Transverse colon (tissue), 4 donors: Measurements from ENCODE around the gene STMN3. TPM values are rescaled to one million over a fixed set of nuclear protein-coding genes. Genes with fewer than 3 reads are reported as not detected.

Source experiments
- DNase-seq: peaks from one replicate; pipeline ENCODE4 v3.0.0-alpha.2; 2019
- H3K27ac ChIP-seq, 4 donors: fragments of 200-600 bp; sonication (generic); 2 replicates each; pipeline ENCODE4 v1.5.1; 2016 to 2018; ENCODE audit warnings: inconsistent platforms in 4 of 4
- H3K27me3 ChIP-seq: fragments of 200-600 bp; sonication (generic); 2 replicates; pipeline ENCODE4 v1.5.1; 2017; ENCODE audit warnings: inconsistent platforms
- H3K36me3 ChIP-seq, 4 donors: fragments of 200-600 bp; sonication (generic); 2 replicates each; pipeline ENCODE4 v1.5.1; 2017 to 2019; ENCODE audit warnings: inconsistent platforms in 4 of 4
- H3K4me1 ChIP-seq, 4 donors: fragments of 200-600 bp; sonication (generic); 2 replicates each; pipeline ENCODE4 v1.5.1; 2017 to 2020; ENCODE audit warnings: inconsistent platforms in 4 of 4
- H3K4me3 ChIP-seq, 4 donors: fragments of 200-600 bp; sonication (generic); 1 replicate in 1 of 4; 2 replicates in 3 of 4; pipeline versions ENCODE4 v1.5.1 to v1.6.1; 2017 to 2019; ENCODE audit warnings: inconsistent platforms in 4 of 4
- H3K9me3 ChIP-seq, 2 donors: fragments of 200-600 bp; sonication (generic); 2 replicates each; pipeline ENCODE4 v1.5.1; 2017 to 2019; ENCODE audit warnings: inconsistent platforms in 2 of 2
- CTCF ChIP-seq, 5 experiments: fragments of 200-600 bp in 3 of 5; fragments of 450-650 bp in 2 of 5; sonication (generic) in 3 of 5; IDR thresholded peaks; 1 replicate in 2 of 5; 2 replicates in 3 of 5; pipeline ENCODE4 v1.5.1; 2016 to 2017; ENCODE audit warnings: antibody characterized with exemption in 5 of 5, inconsistent platforms in 3 of 5, mild to moderate bottlenecking in 2 of 5, moderate library complexity in 1 of 5
- EP300 ChIP-seq: sonication (generic); formaldehyde crosslinking; IDR thresholded peaks from one replicate; pipeline ENCODE4 v1.6.1; 2017; ENCODE audit warnings: antibody characterized with exemption, low read depth
- POLR2A ChIP-seq: fragments of 450-650 bp; IDR thresholded peaks from one replicate; pipeline ENCODE4 v1.6.1; 2016; ENCODE audit warnings: antibody characterized with exemption, mild to moderate bottlenecking, moderate library complexity
- POLR2AphosphoS5 ChIP-seq, 3 donors: sonication (generic); formaldehyde crosslinking; IDR thresholded peaks; one replicate each; pipeline ENCODE4 v1.6.1; 2016; ENCODE audit warnings: antibody characterized with exemption in 3 of 3
- WGBS, 2 donors: methylation state at CpG; one replicate each; pipeline ENCODE4 v1.1.5; 2018; ENCODE audit warnings: low coverage in 1 of 2; 5-methylcytosine and 5-hydroxymethylcytosine counted together
- in situ Hi-C, 4 donors: fragments of 200-750 bp; cut with MboI; loops; one replicate each; pipeline versions ENCODE4 v1.15.0 to v1.15.1; 2017; ENCODE audit warnings: low sequenced_read_pairs in 3 of 4, low pct_ligation_motif_present in 1 of 4, low pct_unique_long_range_greater_than_20kb in 1 of 4
- intact Hi-C: fragments of 100-400 bp; cut with DNase I; formaldehyde crosslinking; loops from one replicate; pipeline ENCODE4 v1.15.1; 2023; ENCODE audit warnings: low total_unique reads
- total RNA-seq, 4 donors: library from RNA; depleted of rRNA; stranded (reverse); fragments of >200 nt; gene quantifications; one replicate each; pipeline ENCODE4 v1.1.0, GENCODE V29; 2016

The STMN3 gene
- total RNA-seq, 4 donors from 2014 or later = 0.75 to 7.1 (median 4.4) TPM

- TF ChIP-seq POLR2AphosphoS5 (IDR thresholded peaks at IDR 0.05) (no peak), CTCF (IDR thresholded peaks at IDR 0.05) (no peak), EP300 (no peak), POLR2A (no peak)
- no peak overlapping the region for H3K4me3 ChIP-seq
- no peaks in the 10 kb centered on the region for H3K27me3 ChIP-seq
- no peak overlapping the region for H3K27ac ChIP-seq
- 91% methylated on average over 18 of the region's 22 CpGs; no CpG with 5 or more reads in 1 of the 2 donors for WGBS, 2 donors
- DNase-seq = no peak
- no peaks in the 10 kb centered on the region for H3K9me3 ChIP-seq
- H3K4me1 ChIP-seq = peaks cover 3 to 4% (median 4%) of the 10 kb centered on the region in 4 donors
- H3K36me3 ChIP-seq = peaks cover 0 to 10% (median 0%) of the 10 kb centered on the region in 4 donors
- intact Hi-C loops = no loop called here
- in situ Hi-C loops = no loop called here
Observed at GRCh38 chr20:63664143-63664851, 11.1 kb upstream of the STMN3 start.

GRCh38 chr20:63663332-63664066 lies 10.3 kb upstream of the STMN3 start:
- intact Hi-C loops = no loop called here
- peaks cover 0 to 7% (median 0%) of the 10 kb centered on the region in 4 donors for H3K36me3 ChIP-seq

GRCh38 chr20:63662813-63663189 lies 9.6 kb upstream of the STMN3 start:
- Histone ChIP-seq H3K27ac (no peak overlapping the region), H3K27me3 (no peaks in the 10 kb centered on the region), H3K4me3 (no peak overlapping the region), H3K4me1 (peaks cover 6 to 11% (median 8%) of the 10 kb centered on the region in 4 donors), H3K9me3 (no peaks in the 10 kb centered on the region), H3K36me3 (peaks cover 0 to 7% (median 0%) of the 10 kb centered on the region in 4 donors)
- DNase-seq = no peak
- intact Hi-C loops = no loop called here
- WGBS, 2 donors = 84% methylated on average over 9 of the region's 9 CpGs; no CpG with 5 or more reads in 1 of the 2 donors
- in situ Hi-C loops = no loop called here
- TF ChIP-seq POLR2A (no peak), POLR2AphosphoS5 (IDR thresholded peaks at IDR 0.05) (no peak), CTCF (IDR thresholded peaks at IDR 0.05) (no peak), EP300 (no peak)

More at GRCh38 chr20:63663332-63664066, 10.3 kb upstream of the STMN3 start:
- Histone ChIP-seq H3K4me1 (peaks cover 6 to 9% (median 7%) of the 10 kb centered on the region in 4 donors), H3K27me3 (no peaks in the 10 kb centered on the region), H3K27ac (no peak overlapping the region), H3K9me3 (no peaks in the 10 kb centered on the region), H3K4me3 (no peak overlapping the region)
- DNase-seq = no peak
- no peak for TF ChIP-seq POLR2A
- no peak for TF ChIP-seq EP300
- no peak for TF ChIP-seq CTCF (IDR thresholded peaks at IDR 0.05)
- no peak for TF ChIP-seq POLR2AphosphoS5 (IDR thresholded peaks at IDR 0.05)
- in situ Hi-C loops = no loop called here
- WGBS, 2 donors = 89% methylated on average over 24 of the region's 26 CpGs; no CpG with 5 or more reads in 1 of the 2 donors
